Hepatocyte (in vitro differentiated cells): Measurements from ENCODE around the gene MRGPRD. TPM values are rescaled to one million over a fixed set of nuclear protein-coding genes. Genes with fewer than 3 reads are reported as not detected.

Experiments used
- DNase-seq: peaks from one replicate; pipeline ENCODE4 v3.0.0-alpha.2; 2016; ENCODE audit warnings: low spot score
- H2AFZ ChIP-seq: fragments of 200-600 bp; sonication (generic); 2 replicates; pipeline ENCODE4 v1.6.0; 2016; ENCODE audit warnings: antibody characterized with exemption, mild to moderate bottlenecking
- H3K27ac ChIP-seq: fragments of 200-600 bp; sonication (generic); 2 replicates; pipeline ENCODE4 v1.5.1; 2016; ENCODE audit warnings: mild to moderate bottlenecking
- H3K27me3 ChIP-seq: fragments of 200-600 bp; sonication (generic); 2 replicates; pipeline ENCODE4 v1.6.1; 2016
- H3K36me3 ChIP-seq: fragments of 200-600 bp; sonication (generic); replicated peaks from 2 replicates; pipeline ENCODE4 v1.5.1; 2016; ENCODE audit warnings: low read depth; ENCODE audit not compliant: insufficient read depth
- H3K4me1 ChIP-seq: fragments of 200-600 bp; sonication (generic); 2 replicates; pipeline ENCODE4 v1.5.1; 2016; ENCODE audit warnings: mild to moderate bottlenecking, moderate library complexity; ENCODE audit not compliant: insufficient read depth
- H3K4me2 ChIP-seq: fragments of 200-600 bp; sonication (generic); 2 replicates; pipeline ENCODE4 v1.6.0; 2016
- H3K4me3 ChIP-seq: fragments of 200-600 bp; sonication (generic); 2 replicates; pipeline ENCODE4 v1.5.1; 2016; ENCODE audit warnings: mild to moderate bottlenecking
- H3K79me2 ChIP-seq: fragments of 200-600 bp; sonication (generic); 2 replicates; pipeline ENCODE4 v1.6.0; 2017; ENCODE audit warnings: mild to moderate bottlenecking
- H3K9me2 ChIP-seq: fragments of 200-600 bp; sonication (generic); replicated peaks from 2 replicates; pipeline ENCODE4 v1.6.0; 2017; ENCODE audit warnings: mild to moderate bottlenecking; ENCODE audit not compliant: insufficient read depth
- H3K9me3 ChIP-seq: fragments of 200-600 bp; sonication (generic); 2 replicates; pipeline ENCODE4 v1.5.1; 2016; ENCODE audit warnings: low read depth, mild to moderate bottlenecking
- H4K20me1 ChIP-seq: fragments of 200-600 bp; sonication (generic); 2 replicates; pipeline ENCODE4 v1.6.0; 2016; ENCODE audit warnings: mild to moderate bottlenecking; ENCODE audit not compliant: insufficient read depth, poor library complexity, severe bottlenecking
- CTCF ChIP-seq: fragments of 200-600 bp; sonication (generic); IDR thresholded peaks from 2 replicates; pipeline ENCODE4 v1.5.1; 2016; ENCODE audit warnings: antibody characterized with exemption, mild to moderate bottlenecking; ENCODE audit not compliant: poor library complexity
- EZH2 ChIP-seq: fragments of 200-600 bp; sonication (generic); IDR thresholded peaks from 2 replicates; pipeline ENCODE4 v1.6.1; 2016; ENCODE audit warnings: antibody characterized with exemption, mild to moderate bottlenecking, borderline replicate concordance
- EZH2phosphoT487 ChIP-seq: fragments of 200-600 bp; sonication (generic); IDR thresholded peaks from one replicate; pipeline ENCODE4 v1.6.1; 2018; ENCODE audit warnings: antibody characterized with exemption, mild to moderate bottlenecking, low read depth, moderate library complexity; ENCODE audit not compliant: unreplicated experiment, severe bottlenecking
- WGBS: methylation state at CpG from one replicate; pipeline ENCODE4 v1.1.6; 2016; ENCODE audit warnings: low lambda C conversion rate; ENCODE audit errors: missing lambda C conversion rate; 5-methylcytosine and 5-hydroxymethylcytosine counted together
- polyA plus RNA-seq: library from polyadenylated mRNA; unstranded; fragments of >200 nt; fragmentation: Nextera tagmentation; extraction: Ambion mirVana; gene quantifications from 2 replicates; pipeline ENCODE4 v1.2.1, GENCODE V29; 2016
- total RNA-seq: library from RNA; depleted of rRNA; stranded (reverse); fragments of >200 nt; gene quantifications from 2 replicates; pipeline ENCODE4 v1.2.3, GENCODE V29; 2014

The MRGPRD gene
- total and polyA plus RNA-seq, 2 experiments from 2014 or later = not detected

- Histone ChIP-seq H2AFZ (no peak overlapping the region), H3K79me2 (no peaks in the 10 kb centered on the region), H3K4me1 (no peaks in the 10 kb centered on the region), H3K36me3 (no peaks in the 10 kb centered on the region), H3K4me3 (no peak overlapping the region), H4K20me1 (no peaks in the 10 kb centered on the region), H3K27ac (no peak overlapping the region), H3K4me2 (no peak overlapping the region), H3K9me2 (no peaks in the 10 kb centered on the region), H3K9me3 (no peaks in the 10 kb centered on the region), H3K27me3 (no peaks in the 10 kb centered on the region)
- DNase-seq = no peak
- 87% methylated on average over 16 of the region's 16 CpGs for WGBS
- TF ChIP-seq CTCF (no peak), EZH2 (no peak), EZH2phosphoT487 (no peak)
Observed at GRCh38 chr11:68962527-68963250, 18.1 kb downstream of the MRGPRD start.

- H3K79me2 ChIP-seq = no peaks in the 10 kb centered on the region
- no peaks in the 10 kb centered on the region for H4K20me1 ChIP-seq
- no peaks in the 10 kb centered on the region for H3K4me1 ChIP-seq
- DNase-seq = no peak
- H3K27me3 ChIP-seq = no peaks in the 10 kb centered on the region
- H3K4me2 ChIP-seq = no peak overlapping the region
- no peaks in the 10 kb centered on the region for H3K36me3 ChIP-seq
- no peaks in the 10 kb centered on the region for H3K9me3 ChIP-seq
- WGBS = 89% methylated on average over 8 of the region's 8 CpGs
- H3K4me3 ChIP-seq = no peak overlapping the region
- H2AFZ ChIP-seq = no peak overlapping the region
- TF ChIP-seq EZH2phosphoT487 (no peak), EZH2 (no peak), CTCF (no peak)
- H3K27ac ChIP-seq = no peak overlapping the region
- H3K9me2 ChIP-seq = no peaks in the 10 kb centered on the region
Observed at GRCh38 chr11:68961245-68961644, 19.5 kb downstream of the MRGPRD start.

DNA sequence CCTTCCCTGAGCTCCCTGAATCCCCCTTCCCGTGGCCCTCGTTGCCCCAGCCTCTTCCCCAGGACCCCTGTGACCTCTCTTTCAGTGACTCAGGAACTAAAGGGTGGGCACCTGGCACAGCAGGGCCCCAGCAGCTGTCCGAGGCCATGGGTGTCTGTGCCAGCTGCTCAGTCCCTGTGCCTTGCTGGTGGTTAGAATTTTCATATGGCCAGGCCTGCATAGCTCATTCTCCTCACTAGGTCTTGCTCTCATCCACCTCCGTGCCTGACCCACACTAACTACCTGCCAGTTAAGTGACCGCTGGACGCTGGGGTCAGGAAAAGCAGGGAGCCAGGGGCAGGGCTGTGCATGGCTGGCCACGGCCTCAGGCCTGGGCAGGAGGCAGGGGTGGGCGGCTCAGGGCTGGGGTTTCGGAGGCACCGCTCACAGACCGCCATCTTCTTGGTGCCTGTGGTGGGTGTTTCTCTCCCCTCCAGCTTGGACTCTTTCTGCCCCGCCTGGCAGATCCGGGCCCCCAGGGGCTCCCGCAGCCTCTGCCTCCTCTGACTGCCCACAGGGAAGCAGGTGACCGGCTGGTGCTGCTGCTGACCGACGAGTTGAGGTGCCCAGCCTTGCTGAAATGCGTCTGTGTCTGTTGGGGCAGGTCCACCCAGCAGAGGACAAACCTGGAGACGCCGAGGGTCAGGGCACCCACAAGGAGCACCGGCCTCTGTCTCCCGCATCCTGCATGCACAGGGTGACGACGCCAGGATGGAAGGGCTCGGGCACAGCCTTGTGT lies 20.3 kb downstream of the MRGPRD start:
- Histone ChIP-seq H3K27me3 (no peaks in the 10 kb centered on the region), H4K20me1 (no peaks in the 10 kb centered on the region), H3K4me1 (no peaks in the 10 kb centered on the region), H3K9me2 (no peaks in the 10 kb centered on the region), H3K27ac (no peak overlapping the region), H3K4me3 (no peak overlapping the region), H3K36me3 (no peaks in the 10 kb centered on the region), H3K79me2 (no peaks in the 10 kb centered on the region), H3K9me3 (no peaks in the 10 kb centered on the region), H2AFZ (no peak overlapping the region), H3K4me2 (no peak overlapping the region)
- TF ChIP-seq EZH2 (no peak), CTCF (no peak), EZH2phosphoT487 (no peak)
- no peak for DNase-seq
- WGBS = 86% methylated on average over 24 of the region's 25 CpGs
